A673 (cell line): ENCODE measurements around the gene CERS2. TPM values are rescaled to one million over a fixed set of nuclear protein-coding genes. Genes with fewer than 3 reads are reported as not detected.
A peak's percentile ranks its signal among the peaks of the same experiment; 100 is the strongest.

Experiments used
- BruUV-seq: library from RNA; stranded (reverse); fragments of 400-500 nt; replicated peaks from 2 replicates; lab custom pipeline; 2021; lab: Mats Ljungman, UMichigan
- CTCF ChIA-PET: fragments of 300-600 bp; sonication (Branson Sonifier 250); formaldehyde crosslinking; loops from one replicate; lab custom pipeline; 2022; ENCODE audit warnings: antibody characterized with exemption; lab: Charles Lee
- POLR2A ChIA-PET: fragments of 300-600 bp; sonication (Branson Sonifier 250); formaldehyde crosslinking; loops from one replicate; lab custom pipeline; 2022; ENCODE audit warnings: antibody characterized with exemption; ENCODE audit not compliant: low non-redundant PET; lab: Charles Lee
- DNase-seq: peaks from one replicate; pipeline ENCODE4 v3.0.0-alpha.2; 2015; ENCODE audit warnings: low spot score
- H3K27ac ChIP-seq: fragments of 200-600 bp; sonication (generic); 2 replicates; pipeline ENCODE4 v1.5.1; 2016; ENCODE audit warnings: mixed run types, low read depth, mild to moderate bottlenecking, mixed read lengths, antibody characterized with exemption, low read length; ENCODE audit not compliant: poor library complexity, severe bottlenecking
- H3K27me3 ChIP-seq: fragments of 200-600 bp; sonication (generic); replicated peaks from 2 replicates; pipeline ENCODE4 v1.6.1; 2017; ENCODE audit warnings: mixed run types, low read depth, mild to moderate bottlenecking, mixed read lengths, antibody characterized with exemption, low read length; ENCODE audit not compliant: insufficient read depth, poor library complexity
- H3K36me3 ChIP-seq: fragments of 200-600 bp; sonication (generic); 2 replicates; pipeline ENCODE4 v1.6.1; 2016; ENCODE audit warnings: mixed run types, mild to moderate bottlenecking, mixed read lengths, antibody characterized with exemption, low read length; ENCODE audit not compliant: insufficient read depth, poor library complexity, severe bottlenecking
- H3K4me1 ChIP-seq: fragments of 200-600 bp; sonication (generic); 2 replicates; pipeline ENCODE4 v1.6.1; 2017; ENCODE audit warnings: mixed run types, mild to moderate bottlenecking, mixed read lengths, antibody characterized with exemption, low read length; ENCODE audit not compliant: insufficient read depth, poor library complexity, severe bottlenecking
- H3K4me3 ChIP-seq: fragments of 200-600 bp; sonication (generic); 2 replicates; pipeline ENCODE4 v1.5.1; 2016; ENCODE audit warnings: low read depth, mixed run types, mild to moderate bottlenecking, mixed read lengths, low read length; ENCODE audit not compliant: poor library complexity, severe bottlenecking
- H3K9me3 ChIP-seq: fragments of 200-600 bp; sonication (generic); 2 replicates; pipeline ENCODE4 v1.6.1; 2016; ENCODE audit warnings: mixed run types, low read depth, mild to moderate bottlenecking, mixed read lengths, antibody characterized with exemption, low read length; ENCODE audit not compliant: poor library complexity, severe bottlenecking
- EZH2 ChIP-seq: fragments of 200-600 bp; sonication (generic); IDR thresholded peaks from 2 replicates; pipeline ENCODE4 v1.6.1; 2017; ENCODE audit warnings: borderline replicate concordance, low read depth, mild to moderate bottlenecking, mixed read lengths, antibody characterized with exemption, low read length; ENCODE audit not compliant: poor library complexity, severe bottlenecking
- intact Hi-C: fragments of 100-400 bp; cut with micrococcal nuclease; formaldehyde crosslinking; loops from one replicate; pipeline ENCODE4 v1.10.0; 2022; ENCODE audit not compliant: unreplicated experiment
- total RNA-seq: library from RNA; stranded (reverse); gene quantifications from 2 replicates; pipeline ENCODE4 v1.2.3, GENCODE V29; 2021
- TF ChIP-seq, protein P1 (sequence below): fragments of 300-800, 200-600 bp; sonication (generic); conservative IDR thresholded peaks from 2 replicates; pipeline ENCODE4 v1.5.1; 2017; ENCODE audit warnings: low read depth, mild to moderate bottlenecking, antibody characterized with exemption, low read length, moderate library complexity, mixed read lengths

The CERS2 gene
- total RNA-seq, 1 experiment from 2014 or later: 239 TPM

DNA sequence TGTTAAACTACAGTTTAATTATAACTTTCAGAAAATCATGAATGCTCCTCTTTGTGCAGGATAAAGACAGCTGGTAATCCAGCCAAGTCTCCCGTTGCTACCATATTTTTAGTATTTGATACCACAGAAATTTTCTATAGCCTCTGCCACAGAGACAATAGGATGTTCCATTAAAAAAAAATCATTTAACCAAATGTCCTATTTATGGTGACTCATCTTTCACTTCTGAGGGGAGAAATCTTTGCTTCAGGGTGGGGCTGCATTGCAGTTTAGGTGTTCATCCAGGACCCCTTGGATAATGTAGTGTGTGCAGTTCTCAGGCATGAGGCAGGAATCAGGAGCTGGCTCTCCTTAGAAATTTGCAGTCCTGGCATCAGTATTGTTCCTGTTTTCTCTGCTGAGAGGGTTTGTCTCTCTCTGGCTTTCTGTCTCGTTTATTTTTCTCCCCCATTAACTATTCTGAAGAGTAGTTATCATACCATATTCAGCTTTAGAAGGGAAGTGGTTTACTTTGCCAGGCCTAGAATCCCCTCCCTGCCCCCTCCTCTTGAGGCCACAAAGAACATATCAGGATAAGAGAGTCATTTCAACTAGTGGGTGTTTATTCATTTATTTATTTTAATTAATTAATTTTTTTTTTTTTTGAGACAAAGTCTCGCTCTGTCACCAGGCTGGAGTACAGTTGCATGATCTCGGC is 36.7 kb upstream of the CERS2 start:
- intact Hi-C loops: no loop called here
- Histone ChIP-seq H3K4me1 (peaks cover 19% of the 10 kb centered on the region), H3K9me3 (no peaks in the 10 kb centered on the region), H3K27ac (no peak overlapping the region), H3K4me3 (no peak overlapping the region), H3K36me3 (no peaks in the 10 kb centered on the region), H3K27me3 (no peaks in the 10 kb centered on the region)
- no TSS peak for BruUV-seq
- CTCF ChIA-PET: no interaction called here
- no peak for TF ChIP-seq EZH2
- TF ChIP-seq, protein P1, sequence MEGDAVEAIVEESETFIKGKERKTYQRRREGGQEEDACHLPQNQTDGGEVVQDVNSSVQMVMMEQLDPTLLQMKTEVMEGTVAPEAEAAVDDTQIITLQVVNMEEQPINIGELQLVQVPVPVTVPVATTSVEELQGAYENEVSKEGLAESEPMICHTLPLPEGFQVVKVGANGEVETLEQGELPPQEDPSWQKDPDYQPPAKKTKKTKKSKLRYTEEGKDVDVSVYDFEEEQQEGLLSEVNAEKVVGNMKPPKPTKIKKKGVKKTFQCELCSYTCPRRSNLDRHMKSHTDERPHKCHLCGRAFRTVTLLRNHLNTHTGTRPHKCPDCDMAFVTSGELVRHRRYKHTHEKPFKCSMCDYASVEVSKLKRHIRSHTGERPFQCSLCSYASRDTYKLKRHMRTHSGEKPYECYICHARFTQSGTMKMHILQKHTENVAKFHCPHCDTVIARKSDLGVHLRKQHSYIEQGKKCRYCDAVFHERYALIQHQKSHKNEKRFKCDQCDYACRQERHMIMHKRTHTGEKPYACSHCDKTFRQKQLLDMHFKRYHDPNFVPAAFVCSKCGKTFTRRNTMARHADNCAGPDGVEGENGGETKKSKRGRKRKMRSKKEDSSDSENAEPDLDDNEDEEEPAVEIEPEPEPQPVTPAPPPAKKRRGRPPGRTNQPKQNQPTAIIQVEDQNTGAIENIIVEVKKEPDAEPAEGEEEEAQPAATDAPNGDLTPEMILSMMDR: no peak
- POLR2A ChIA-PET: no interaction called here
- no peak for DNase-seq

DNA sequence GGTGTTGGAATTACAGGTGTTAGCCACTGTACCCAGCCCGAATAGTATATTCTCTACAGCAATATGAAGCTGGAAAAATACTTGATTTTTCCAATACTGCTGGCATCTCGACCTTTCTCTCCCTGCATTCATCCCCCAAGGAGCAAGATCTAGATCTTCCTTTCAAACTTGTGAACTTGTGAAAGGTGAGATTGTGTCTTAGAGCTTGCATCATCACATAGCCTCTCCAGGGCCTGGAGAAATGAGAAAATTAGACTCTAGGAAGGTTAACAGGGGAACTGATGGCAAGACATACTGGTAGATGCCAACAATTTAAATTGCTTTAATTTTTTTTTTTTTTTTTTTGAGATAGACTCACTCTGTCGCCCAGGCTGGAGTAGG is 35.7 kb upstream of the CERS2 start:
- TF ChIP-seq EZH2: no peak
- TF ChIP-seq, protein P1: no peak
- H3K27ac ChIP-seq: no peak overlapping the region
- peaks cover 23% of the 10 kb centered on the region for H3K4me1 ChIP-seq
- intact Hi-C loops: no loop called here
- BruUV-seq: no TSS peak
- DNase-seq: no peak
- no peaks in the 10 kb centered on the region for H3K36me3 ChIP-seq
- no peaks in the 10 kb centered on the region for H3K27me3 ChIP-seq
- POLR2A ChIA-PET: no interaction called here
- CTCF ChIA-PET: no interaction called here
- no peak overlapping the region for H3K4me3 ChIP-seq
- H3K9me3 ChIP-seq: no peaks in the 10 kb centered on the region

DNA sequence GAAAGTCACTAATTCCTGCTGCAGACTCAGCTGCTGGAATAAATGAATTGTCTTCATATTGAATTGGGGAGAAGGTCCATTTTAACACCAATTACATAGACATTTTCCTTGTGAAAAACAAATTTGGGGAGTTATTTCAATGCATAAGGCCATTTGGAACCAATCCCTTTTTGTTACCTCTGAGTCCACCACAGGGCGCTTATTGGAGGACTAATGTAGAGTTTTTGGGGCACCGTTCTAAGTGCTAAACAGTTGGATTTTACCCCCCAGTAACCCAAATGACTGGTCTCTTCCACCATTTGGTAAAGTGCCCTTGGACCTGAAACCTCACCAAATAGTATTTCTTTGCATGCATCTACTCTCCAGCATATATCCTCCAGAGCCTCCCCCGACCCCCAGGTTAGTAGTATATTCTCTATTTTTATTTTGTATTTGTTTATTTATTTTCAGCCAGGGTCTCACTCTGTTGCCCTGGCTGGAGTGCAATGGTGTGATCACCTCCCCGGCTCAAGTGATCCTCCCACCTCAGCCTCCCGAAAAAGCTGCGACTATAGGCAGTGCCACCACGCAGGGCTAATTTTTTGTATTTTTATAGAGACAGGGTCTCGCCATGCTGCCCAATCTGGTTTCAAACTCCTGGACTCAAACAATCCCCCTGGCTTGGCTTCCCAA is 35.2 kb upstream of the CERS2 start:
- ChIA-PET POLR2A (no interaction called here), CTCF (no interaction called here)
- intact Hi-C loops: no loop called here
- H3K4me3 ChIP-seq: peak overlapping the region; percentile 95
- no peak overlapping the region for H3K27ac ChIP-seq
- no peaks in the 10 kb centered on the region for H3K27me3 ChIP-seq
- DNase-seq: no peak
- no peaks in the 10 kb centered on the region for H3K9me3 ChIP-seq
- TF ChIP-seq, protein P1: no peak
- no peak for TF ChIP-seq EZH2
- H3K4me1 ChIP-seq: peaks cover 24% of the 10 kb centered on the region
- no TSS peak for BruUV-seq
- H3K36me3 ChIP-seq: no peaks in the 10 kb centered on the region
